ENCODE results near the gene HES2. TPM values are rescaled to one million over a fixed set of nuclear protein-coding genes. Genes with fewer than 3 reads are reported as not detected.

The HES2 gene
- total RNA-seq, 2 donors from 2014 or later, result 14.2 to 24.0 TPM

DNA sequence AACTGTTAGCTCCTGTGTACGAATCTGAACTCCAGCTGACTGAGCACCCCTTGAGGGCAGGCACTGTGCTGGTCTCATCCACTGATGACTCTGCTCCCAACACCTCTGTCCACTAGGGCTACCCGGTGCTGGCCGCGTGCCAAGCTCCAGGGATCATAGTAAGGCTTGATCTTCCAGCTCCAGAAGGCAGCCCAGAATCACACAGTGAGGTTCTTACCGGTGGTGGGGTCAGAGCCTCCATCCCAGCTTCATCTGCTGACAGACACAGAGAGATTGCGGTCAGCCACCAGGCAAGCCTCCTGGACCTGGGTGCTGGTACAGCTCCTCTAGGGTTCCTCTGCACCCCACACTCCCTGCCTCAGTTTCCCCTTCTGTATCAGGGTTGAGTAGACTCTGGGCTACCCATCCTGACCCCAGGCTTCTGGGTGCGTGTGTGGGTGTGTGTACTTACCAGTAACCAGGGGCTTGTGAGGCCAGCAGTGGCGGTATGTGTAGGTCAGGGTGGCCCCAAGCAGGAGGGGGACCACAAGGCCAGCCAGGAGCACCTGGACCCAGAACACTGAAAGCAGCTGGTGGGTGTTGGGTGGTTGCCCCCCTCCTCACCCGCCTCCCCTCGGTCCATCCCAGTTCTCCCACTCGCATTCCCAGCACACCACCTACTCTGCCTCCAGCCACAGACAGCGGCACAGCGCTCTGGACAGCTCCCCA is 42.8 kb upstream of the HES2 start:
- DNase-seq, result peak; percentile 17
- H3K9me3 ChIP-seq, result no peaks in the 10 kb centered on the region
- no peaks in the 10 kb centered on the region for H3K4me1 ChIP-seq
- intact Hi-C loops (cut with DNase I), result no loop called here
- H3K4me3 ChIP-seq, result no peak overlapping the region
- H3K27ac ChIP-seq, result no peak overlapping the region
- TF ChIP-seq CTCF (IDR thresholded peaks at IDR 0.05), result no peak
- H3K9ac ChIP-seq (ENCODE audit: low read depth in 2 of 2, low read length in 2 of 2), result no peak overlapping the region
- H3K36me3 ChIP-seq, result no peaks in the 10 kb centered on the region
- no peaks in the 10 kb centered on the region for H3K27me3 ChIP-seq

DNA sequence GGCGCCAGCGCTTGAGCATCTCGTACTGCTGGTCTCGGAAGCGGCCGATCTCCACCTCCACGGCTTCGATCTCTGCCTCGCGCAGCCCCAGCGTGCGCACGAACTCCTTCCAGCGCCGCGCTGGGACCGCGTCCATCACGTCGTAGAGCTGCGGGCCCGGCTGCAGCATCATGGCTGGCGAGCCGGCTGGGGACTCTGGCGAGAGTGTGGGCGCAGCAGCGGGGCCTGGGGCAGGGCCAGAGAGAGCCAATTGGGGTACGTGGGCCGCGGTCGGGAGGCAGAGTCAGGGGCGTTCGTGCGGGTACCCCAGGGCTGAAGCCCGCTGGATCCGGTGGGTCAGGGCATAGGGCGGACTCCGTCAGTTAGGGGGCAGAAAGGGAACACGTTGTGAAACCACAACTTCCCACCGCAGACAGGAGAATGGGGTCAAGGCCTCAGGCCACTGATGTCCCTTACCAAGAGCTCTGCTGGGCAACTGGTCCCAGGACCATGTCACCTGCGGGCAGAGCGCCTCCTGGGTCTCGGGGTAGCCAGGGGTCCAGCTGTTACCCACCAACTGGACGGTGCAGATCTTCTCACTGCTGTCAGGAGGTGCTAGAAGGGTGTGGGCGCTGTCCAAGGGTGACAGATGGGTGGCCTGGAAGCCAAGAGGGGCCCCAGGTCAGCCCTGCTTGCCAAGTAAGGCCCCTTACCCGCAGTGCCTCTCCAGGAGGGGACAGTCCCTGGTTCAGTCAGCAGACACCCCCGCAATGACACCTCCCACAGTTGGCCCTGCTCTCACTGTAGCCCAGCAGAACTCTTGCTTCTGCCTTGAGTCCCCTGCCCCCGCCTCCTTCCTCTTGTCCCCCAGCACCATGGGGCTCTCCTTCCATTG is 42.1 kb upstream of the HES2 start:
- H3K36me3 ChIP-seq, result no peaks in the 10 kb centered on the region
- no peak for DNase-seq
- no peaks in the 10 kb centered on the region for H3K9me3 ChIP-seq
- H3K27ac ChIP-seq, result no peak overlapping the region
- no peak for TF ChIP-seq CTCF (IDR thresholded peaks at IDR 0.05)
- no peak overlapping the region for H3K4me3 ChIP-seq
- intact Hi-C loops (cut with DNase I), result no loop called here
- H3K27me3 ChIP-seq, result no peaks in the 10 kb centered on the region
- H3K4me1 ChIP-seq, result no peaks in the 10 kb centered on the region
- no peak overlapping the region for H3K9ac ChIP-seq (ENCODE audit: low read depth in 2 of 2, low read length in 2 of 2)

DNA sequence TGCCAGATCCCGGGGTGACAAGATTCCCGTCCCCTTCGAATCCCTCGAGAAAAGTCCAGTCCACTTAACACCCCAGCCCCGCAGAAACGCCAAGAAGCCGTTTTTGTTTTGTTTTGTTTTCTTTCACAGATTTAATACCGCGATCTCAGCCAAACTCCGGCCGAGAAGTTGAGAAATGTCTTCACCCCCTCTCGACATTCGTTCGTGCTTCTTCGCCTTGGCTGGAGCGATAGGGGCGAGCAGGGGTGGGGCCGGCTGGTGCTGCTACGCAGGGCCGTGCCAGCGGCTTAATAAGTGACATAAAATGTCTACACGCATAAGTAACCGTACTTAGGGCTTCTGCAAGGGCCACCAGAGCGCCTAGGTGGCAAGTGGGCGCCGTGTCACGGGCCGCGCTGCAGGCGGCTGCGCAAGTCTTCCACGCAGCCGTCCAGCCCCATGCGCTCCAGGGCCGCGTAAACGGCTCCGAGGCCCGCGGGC is 41.4 kb upstream of the HES2 start:
- H3K27me3 ChIP-seq, result no peaks in the 10 kb centered on the region
- peak; percentile 28 for DNase-seq
- intact Hi-C loops (cut with DNase I), result no loop called here
- H3K36me3 ChIP-seq, result no peaks in the 10 kb centered on the region
- no peak for TF ChIP-seq CTCF (IDR thresholded peaks at IDR 0.05)
- no peak overlapping the region for H3K9ac ChIP-seq (ENCODE audit: low read depth in 2 of 2, low read length in 2 of 2)
- H3K4me3 ChIP-seq, result no peak overlapping the region
- no peak overlapping the region for H3K27ac ChIP-seq
- H3K4me1 ChIP-seq, result no peaks in the 10 kb centered on the region
- H3K9me3 ChIP-seq, result no peaks in the 10 kb centered on the region

- Histone ChIP-seq H3K4me1 (no peaks in the 10 kb centered on the region), H3K27me3 (no peaks in the 10 kb centered on the region), H3K27ac (no peak overlapping the region), H3K9ac (ENCODE audit: low read depth in 2 of 2, low read length in 2 of 2) (no peak overlapping the region), H3K9me3 (no peaks in the 10 kb centered on the region), H3K36me3 (no peaks in the 10 kb centered on the region), H3K4me3 (peak overlapping the region; percentile 14)
- intact Hi-C loops (cut with DNase I), result no loop called here
- TF ChIP-seq CTCF (IDR thresholded peaks at IDR 0.05), result no peak
- DNase-seq, result peak; percentile 34
Measured at GRCh38 chr1:6460301-6461050, 40.8 kb upstream of the HES2 start.

GRCh38 chr1:6459850-6460265 is 40.1 kb upstream of the HES2 start:
- H3K4me3 ChIP-seq, result peak overlapping the region; percentile 14
- no peak for TF ChIP-seq CTCF (IDR thresholded peaks at IDR 0.05)
- H3K4me1 ChIP-seq, result no peaks in the 10 kb centered on the region
- H3K9ac ChIP-seq (ENCODE audit: low read depth in 2 of 2, low read length in 2 of 2), result no peak overlapping the region
- H3K27ac ChIP-seq, result no peak overlapping the region
- no peaks in the 10 kb centered on the region for H3K27me3 ChIP-seq
- intact Hi-C loops (cut with DNase I), result no loop called here
- H3K36me3 ChIP-seq, result no peaks in the 10 kb centered on the region
- H3K9me3 ChIP-seq, result no peaks in the 10 kb centered on the region
- peak; percentile 18 for DNase-seq
